ENCODE data around the gene EDN2.

- TF ChIP-seq CTCF (IDR thresholded peaks at IDR 0.05) (no peak), POLR2A (IDR thresholded peaks at IDR 0.05) (no peak)
These were observed 22.7 kb upstream of the EDN2 start for GRCh38 chr1:41507110-41507720.
